Stomach (tissue), 9 donors: ENCODE data around the gene IL17RE. TPM values are rescaled to one million over a fixed set of nuclear protein-coding genes. Genes with fewer than 3 reads are reported as not detected.

Experiments
- DNase-seq, 2 donors: peaks; one replicate each; pipeline versions ENCODE4 v3.0.0 to v3.0.0-alpha.2; 2013 to 2019
- H3K27ac ChIP-seq, 5 donors: fragments of 200-600 bp in 4 of 5; sonication (generic) in 4 of 5; one replicate each; pipeline ENCODE4 v1.5.1; 2013 to 2019; ENCODE audit warnings: mild to moderate bottlenecking in 1 of 5, moderate library complexity in 1 of 5
- H3K27me3 ChIP-seq, 3 donors: fragments of 200-600 bp; sonication (generic); one replicate each; pipeline ENCODE4 v1.5.1; 2017 to 2019; ENCODE audit warnings: mixed run types in 1 of 3
- H3K36me3 ChIP-seq, 4 donors: fragments of 200-600 bp; sonication (generic); 1 replicate in 3 of 4; 2 replicates in 1 of 4; pipeline ENCODE4 v1.5.1; 2016 to 2019
- H3K4me1 ChIP-seq, 4 donors: fragments of 200-600 bp; sonication (generic); one replicate each; pipeline ENCODE4 v1.5.1; 2016 to 2019
- H3K4me3 ChIP-seq, 4 donors: fragments of 200-600 bp; sonication (generic) in 3 of 4; one replicate each; pipeline ENCODE4 v1.5.1; 2016 to 2019; ENCODE audit warnings: mild to moderate bottlenecking in 1 of 4
- H3K9me3 ChIP-seq, 4 donors: fragments of 200-600 bp; sonication (generic); one replicate each; pipeline ENCODE4 v1.5.1; 2016 to 2019
- CTCF ChIP-seq, 7 experiments: fragments of 450-650 bp in 4 of 7; fragments of 200-600 bp in 3 of 7; sonication (generic) in 3 of 7; IDR thresholded peaks; one replicate each; pipeline ENCODE4 v1.5.1; 2016 to 2019; ENCODE audit warnings: antibody characterized with exemption in 7 of 7, control low read depth in 2 of 7, mild to moderate bottlenecking in 1 of 7
- EP300 ChIP-seq: sonication (generic); formaldehyde crosslinking; IDR thresholded peaks from one replicate; pipeline ENCODE4 v1.6.1; 2017; ENCODE audit warnings: antibody characterized with exemption
- POLR2A ChIP-seq, 4 donors: fragments of 450-650 bp; IDR thresholded peaks; one replicate each; pipeline ENCODE4 v1.6.1; 2016; ENCODE audit warnings: antibody characterized with exemption in 4 of 4, control low read depth in 2 of 4, mild to moderate bottlenecking in 1 of 4, moderate library complexity in 1 of 4
- POLR2AphosphoS5 ChIP-seq, 3 donors: sonication (generic); formaldehyde crosslinking; IDR thresholded peaks; one replicate each; pipeline ENCODE4 v1.6.1; 2016; ENCODE audit warnings: antibody characterized with exemption in 3 of 3
- WGBS, 5 donors: extraction: QIAGEN DNeasy Blood & Tissue Kit in 3 of 5; methylation state at CpG; one replicate each; pipeline versions ENCODE4 v1.1.5 to v1.1.7; 2013 to 2018; 5-methylcytosine and 5-hydroxymethylcytosine counted together
- intact Hi-C: fragments of 100-400 bp; cut with DNase I; formaldehyde crosslinking; loops from one replicate; pipeline ENCODE4 v1.15.1; 2023; ENCODE audit warnings: low total_unique reads
- polyA plus RNA-seq, 3 donors: library from polyadenylated mRNA; stranded (reverse); fragments of 200-250 nt; gene quantifications; one replicate each; pipeline ENCODE4 v1.2.3, GENCODE V29; 2013
- total RNA-seq, 5 donors: library from RNA; depleted of rRNA; stranded (reverse); fragments of >200 nt; gene quantifications; one replicate each; pipeline versions ENCODE4 v1.1.0 to v1.2.3, GENCODE V29; 2014 to 2016
- donor health status: healthy with polysubstance abuse.
- donor health status: Bipolar disorder and iron deficiency.
- donor health status: healthy.

The IL17RE gene
- total and polyA plus RNA-seq, 8 donors, result 10.3 to 301 (median 40.7) TPM

DNA sequence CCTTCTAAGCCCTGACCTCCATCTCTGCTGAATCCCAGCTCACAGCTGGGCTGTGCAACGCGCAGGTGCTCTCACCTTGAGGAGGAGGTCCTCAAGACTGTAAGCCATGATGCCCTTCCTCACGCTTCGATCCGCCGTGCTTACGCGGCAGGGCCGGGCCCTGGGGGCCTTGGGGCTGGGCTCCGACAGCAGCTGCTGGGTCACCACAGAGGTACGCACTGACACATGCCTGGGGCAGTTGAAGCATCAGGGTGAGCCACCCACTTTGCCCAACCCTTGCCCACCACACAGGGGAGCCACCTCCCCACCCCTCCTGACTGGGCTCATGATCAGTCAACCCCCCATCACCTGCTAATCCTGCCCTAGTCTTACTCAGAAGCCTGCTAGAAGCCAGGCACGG, 25.7 kb upstream of the IL17RE start:
- TF ChIP-seq CTCF (IDR thresholded peaks at IDR 0.05) (no peak), POLR2A (IDR thresholded peaks at IDR 0.05) (no peak), POLR2AphosphoS5 (IDR thresholded peaks at IDR 0.05) (no peak), EP300 (no peak)
- Histone ChIP-seq H3K4me1 (no peaks in the 10 kb centered on the region), H3K9me3 (no peaks in the 10 kb centered on the region), H3K27me3 (no peaks in the 10 kb centered on the region), H3K36me3 (no peaks in the 10 kb centered on the region), H3K27ac (no peak overlapping the region), H3K4me3 (no peak overlapping the region)
- WGBS, 5 donors, result 68 to 91% (median 90%) methylated on average over 3 to 12 of the region's 12 CpGs
- intact Hi-C loops, result no loop called here
- no peak for DNase-seq

- Histone ChIP-seq H3K4me1 (no peaks in the 10 kb centered on the region), H3K27ac (peak overlapping the region in 2 of 5 donors; percentile 3 to 20), H3K27me3 (no peaks in the 10 kb centered on the region), H3K9me3 (no peaks in the 10 kb centered on the region), H3K36me3 (no peaks in the 10 kb centered on the region), H3K4me3 (no peak overlapping the region)
- intact Hi-C loops, result no loop called here
- 51 to 76% (median 58%) methylated on average over 4 to 5 of the region's 5 CpGs for WGBS, 5 donors
- peak; percentile 59 to 74 for DNase-seq
- TF ChIP-seq POLR2AphosphoS5 (IDR thresholded peaks at IDR 0.05) (peak in 2 of 3 donors; percentile 56 to 58), POLR2A (IDR thresholded peaks at IDR 0.05) (no peak)
Observed at GRCh38 chr3:9878700-9879099, 23.9 kb upstream of the IL17RE start.

DNA sequence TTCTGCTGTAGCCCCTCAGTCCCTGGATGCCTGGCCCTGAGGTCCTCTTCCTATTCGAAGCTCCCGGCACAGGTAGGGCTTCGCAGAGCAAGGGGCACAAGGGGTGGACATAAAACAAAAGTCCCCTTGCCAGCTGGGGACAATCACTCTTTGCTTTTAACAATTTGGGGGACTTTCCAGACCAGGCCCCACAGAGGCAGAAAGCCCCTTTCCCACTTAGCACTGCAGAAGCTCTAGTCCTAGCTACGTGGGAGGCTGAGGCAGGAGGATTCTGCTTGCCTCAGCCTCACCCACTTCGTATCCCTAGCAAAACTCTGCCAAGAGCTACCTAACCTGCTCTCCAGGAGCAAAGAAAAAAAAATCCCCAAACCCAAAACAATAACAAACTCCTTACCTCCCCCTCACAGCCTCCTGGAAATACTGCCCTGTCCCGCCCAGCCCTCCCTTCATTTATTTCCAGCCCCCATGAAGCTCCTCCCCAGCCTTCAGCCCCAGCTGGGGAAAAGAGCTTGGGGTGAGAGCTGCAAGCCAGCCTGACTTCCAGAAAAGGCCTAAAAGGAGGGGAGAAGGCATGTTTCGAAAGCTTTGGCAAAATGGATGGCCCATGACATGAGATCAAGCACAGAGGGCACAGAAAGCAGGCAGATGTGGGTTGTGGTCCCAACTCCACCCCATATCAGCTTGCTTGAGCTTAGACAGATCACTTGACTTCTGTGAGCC, 22.7 kb upstream of the IL17RE start, which contains the start of gene CIDEC:
Gene CIDEC (minus strand): TSS at position 424 of the 720 bp plus-strand sequence. CDS start 1,767 bp downstream, outside the sequence.
- intact Hi-C loops, result no loop called here
- WGBS, 5 donors, result 81 to 91% (median 86%) methylated on average over 7 of the region's 7 CpGs
- no peaks in the 10 kb centered on the region for H3K4me1 ChIP-seq
- H3K4me3 ChIP-seq, result no peak within 1 kb of the TSS
- peak within 1 kb of the TSS in 1 of 5 donors; percentile 20 for H3K27ac ChIP-seq
- DNase-seq, result no peak
- no peaks in the 10 kb centered on the region for H3K36me3 ChIP-seq
- no peaks in the 10 kb centered on the region for H3K9me3 ChIP-seq
- TF ChIP-seq POLR2AphosphoS5 (IDR thresholded peaks at IDR 0.05) (no peak), EP300 (no peak), POLR2A (IDR thresholded peaks at IDR 0.05) (no peak), CTCF (IDR thresholded peaks at IDR 0.05) (no peak)
- H3K27me3 ChIP-seq, result no peaks in the 10 kb centered on the region

GRCh38 chr3:9881441-9881840, 21.2 kb upstream of the IL17RE start:
- Histone ChIP-seq H3K4me3 (no peak overlapping the region), H3K27me3 (no peaks in the 10 kb centered on the region), H3K9me3 (no peaks in the 10 kb centered on the region), H3K36me3 (no peaks in the 10 kb centered on the region), H3K4me1 (no peaks in the 10 kb centered on the region), H3K27ac (no peak overlapping the region)
- WGBS, 5 donors, result 84 to 90% (median 86%) methylated on average over 1 of the region's 1 CpG
- no peak for DNase-seq
- intact Hi-C loops, result no loop called here
- no peak for TF ChIP-seq POLR2A (IDR thresholded peaks at IDR 0.05)
- TF ChIP-seq EP300, result no peak
- TF ChIP-seq CTCF (IDR thresholded peaks at IDR 0.05), result no peak
- no peak for TF ChIP-seq POLR2AphosphoS5 (IDR thresholded peaks at IDR 0.05)
